ENCODE results near the gene CCDC73. TPM values are rescaled to one million over a fixed set of nuclear protein-coding genes. Genes with fewer than 3 reads are reported as not detected.
"Not testable (repeated sequence)": the region's sequence is repeated elsewhere in the genome, so short reads cannot be mapped to it uniquely, and the experiment has no call there.

The CCDC73 gene
- total RNA-seq, 2 donors from 2014 or later: not detected

- DNase-seq (ENCODE audit: low spot score): no peak
- intact Hi-C loops (cut with DNase I): no loop called here
Measured at GRCh38 chr11:32723332-32723731, 71.1 kb downstream of the CCDC73 start.

GRCh38 chr11:32722255-32722654 is 72.2 kb downstream of the CCDC73 start:
- no peak for DNase-seq (ENCODE audit: low spot score)
- intact Hi-C loops (cut with DNase I): no loop called here

- intact Hi-C loops (cut with DNase I): no loop called here
- DNase-seq (ENCODE audit: low spot score): no peak
Measured at GRCh38 chr11:32713496-32713895, 81.0 kb downstream of the CCDC73 start.

GRCh38 chr11:32708978-32709377 is 85.5 kb downstream of the CCDC73 start:
- intact Hi-C loops (cut with DNase I): not testable (repeated sequence)

GRCh38 chr11:32706985-32707741 is 87.3 kb downstream of the CCDC73 start:
- intact Hi-C loops (cut with DNase I): no loop called here
- no peak for DNase-seq (ENCODE audit: low spot score)

More at GRCh38 chr11:32708978-32709377, 85.5 kb downstream of the CCDC73 start:
- not testable (repeated sequence) for DNase-seq (ENCODE audit: low spot score)

- intact Hi-C loops (cut with DNase I): no loop called here
Measured at GRCh38 chr11:32705309-32706033, 89.0 kb downstream of the CCDC73 start.

GRCh38 chr11:32704775-32705174 is 89.7 kb downstream of the CCDC73 start:
- intact Hi-C loops (cut with DNase I): no loop called here
- DNase-seq (ENCODE audit: low spot score): no peak

More at GRCh38 chr11:32705309-32706033, 89.0 kb downstream of the CCDC73 start:
- DNase-seq (ENCODE audit: low spot score): no peak

GRCh38 chr11:32704261-32704660 is 90.2 kb downstream of the CCDC73 start:
- DNase-seq (ENCODE audit: low spot score): no peak
- intact Hi-C loops (cut with DNase I): no loop called here

GRCh38 chr11:32701616-32702015 is 92.8 kb downstream of the CCDC73 start:
- intact Hi-C loops (cut with DNase I): no loop called here
- DNase-seq (ENCODE audit: low spot score): no peak

- DNase-seq (ENCODE audit: low spot score): no peak
- intact Hi-C loops (cut with DNase I): no loop called here
Measured at GRCh38 chr11:32698579-32698978, 95.9 kb downstream of the CCDC73 start.

- intact Hi-C loops (cut with DNase I): no loop called here
- DNase-seq (ENCODE audit: low spot score): no peak
Measured at GRCh38 chr11:32671051-32671450, 123.4 kb downstream of the CCDC73 start.

GRCh38 chr11:32659672-32660071 is 134.8 kb downstream of the CCDC73 start:
- no peak for DNase-seq (ENCODE audit: low spot score)
- intact Hi-C loops (cut with DNase I): no loop called here

GRCh38 chr11:32658639-32659406 is 135.6 kb downstream of the CCDC73 start:
- intact Hi-C loops (cut with DNase I): no loop called here
- DNase-seq (ENCODE audit: low spot score): no peak

- no peak for DNase-seq (ENCODE audit: low spot score)
- intact Hi-C loops (cut with DNase I): no loop called here
Measured at GRCh38 chr11:32643526-32643925, 150.9 kb downstream of the CCDC73 start.

GRCh38 chr11:32641361-32641760 is 153.1 kb downstream of the CCDC73 start:
- DNase-seq (ENCODE audit: low spot score): no peak
- intact Hi-C loops (cut with DNase I): no loop called here

- DNase-seq (ENCODE audit: low spot score): no peak
- intact Hi-C loops (cut with DNase I): no loop called here
Measured at GRCh38 chr11:32635819-32636218, 158.6 kb downstream of the CCDC73 start.

- intact Hi-C loops (cut with DNase I): no loop called here
- no peak for DNase-seq (ENCODE audit: low spot score)
Measured at GRCh38 chr11:32630844-32631243, 163.6 kb downstream of the CCDC73 start.

GRCh38 chr11:32616903-32617302 is 177.6 kb downstream of the CCDC73 start:
- intact Hi-C loops (cut with DNase I): no loop called here
- no peak for DNase-seq (ENCODE audit: low spot score)

- intact Hi-C loops (cut with DNase I): no loop called here
- DNase-seq (ENCODE audit: low spot score): no peak
Measured at GRCh38 chr11:32615422-32615821, 179.0 kb downstream of the CCDC73 start.

- intact Hi-C loops (cut with DNase I): no loop called here
- DNase-seq (ENCODE audit: low spot score): no peak
Measured at GRCh38 chr11:32613500-32614151, 180.8 kb downstream of the CCDC73 start.

Measured in posterior vena cava (tissue), 2 donors.